ENCODE data around the gene CROT. TPM values are rescaled to one million over a fixed set of nuclear protein-coding genes. Genes with fewer than 3 reads are reported as not detected.

The CROT gene
- total RNA-seq, 1 donor from 2014 or later: 18.5 TPM

GRCh38 chr7:87332321-87332720, 13.1 kb upstream of the CROT start:
- H3K4me1 Mint-ChIP-seq: no peaks in the 10 kb centered on the region
- no peak overlapping the region for H3K4me3 Mint-ChIP-seq
- TF ChIP-seq CTCF (conservative IDR thresholded peaks at IDR 0.05): no peak
- H3K27ac Mint-ChIP-seq (ENCODE audit: unreplicated experiment): no peak overlapping the region
- H3K9me3 Mint-ChIP-seq: peaks cover 25% of the 10 kb centered on the region
- H3K27me3 Mint-ChIP-seq (ENCODE audit: low read depth): no peaks in the 10 kb centered on the region
- H3K36me3 Mint-ChIP-seq (ENCODE audit: low read depth): peaks cover 68% of the 10 kb centered on the region
- no peak for DNase-seq (ENCODE audit: low read depth, low spot score)

- Mint-ChIP-seq H3K4me1 (peaks cover 6% of the 10 kb centered on the region), H3K4me3 (no peak overlapping the region), H3K27me3 (ENCODE audit: low read depth) (no peaks in the 10 kb centered on the region), H3K27ac (ENCODE audit: unreplicated experiment) (no peak overlapping the region), H3K36me3 (ENCODE audit: low read depth) (peaks cover 41% of the 10 kb centered on the region), H3K9me3 (peaks cover 11% of the 10 kb centered on the region)
- no peak for DNase-seq (ENCODE audit: low read depth, low spot score)
- TF ChIP-seq CTCF (conservative IDR thresholded peaks at IDR 0.05): no peak
Observed at GRCh38 chr7:87336136-87336535, 9.3 kb upstream of the CROT start.

- H3K27me3 Mint-ChIP-seq (ENCODE audit: low read depth): no peaks in the 10 kb centered on the region
- peaks cover 35% of the 10 kb centered on the region for H3K36me3 Mint-ChIP-seq (ENCODE audit: low read depth)
- H3K4me3 Mint-ChIP-seq: no peak overlapping the region
- H3K4me1 Mint-ChIP-seq: peaks cover 7% of the 10 kb centered on the region
- TF ChIP-seq CTCF (conservative IDR thresholded peaks at IDR 0.05): no peak
- peaks cover 9% of the 10 kb centered on the region for H3K9me3 Mint-ChIP-seq
- no peak for DNase-seq (ENCODE audit: low read depth, low spot score)
- H3K27ac Mint-ChIP-seq (ENCODE audit: unreplicated experiment): no peak overlapping the region
Observed at GRCh38 chr7:87337331-87337730, 8.1 kb upstream of the CROT start.

GRCh38 chr7:87339373-87339897, 6.0 kb upstream of the CROT start:
- no peak for TF ChIP-seq CTCF (conservative IDR thresholded peaks at IDR 0.05)
- Mint-ChIP-seq H3K27me3 (ENCODE audit: low read depth) (no peaks in the 10 kb centered on the region), H3K4me3 (peak overlapping the region; percentile 3), H3K36me3 (ENCODE audit: low read depth) (peaks cover 29% of the 10 kb centered on the region), H3K27ac (ENCODE audit: unreplicated experiment) (peak overlapping the region; percentile 52), H3K4me1 (peaks cover 26% of the 10 kb centered on the region), H3K9me3 (peaks cover 4% of the 10 kb centered on the region)
- no peak for DNase-seq (ENCODE audit: low read depth, low spot score)

GRCh38 chr7:87341441-87341840, 4.0 kb upstream of the CROT start:
- Mint-ChIP-seq H3K36me3 (ENCODE audit: low read depth) (peaks cover 15% of the 10 kb centered on the region), H3K27ac (ENCODE audit: unreplicated experiment) (no peak overlapping the region), H3K27me3 (ENCODE audit: low read depth) (no peaks in the 10 kb centered on the region), H3K9me3 (no peaks in the 10 kb centered on the region), H3K4me1 (peaks cover 40% of the 10 kb centered on the region), H3K4me3 (no peak overlapping the region)
- TF ChIP-seq CTCF (conservative IDR thresholded peaks at IDR 0.05): no peak
- DNase-seq (ENCODE audit: low read depth, low spot score): no peak
